Activated CD8-positive, alpha-beta T cell treated with anti-CD3 and anti-CD28 coated beads, Interleukin-2, amount 10 ng/mL, durations not matched to agents 7 days and 5 days (primary cell): Measurements from ENCODE around the gene RPL10. TPM values are rescaled to one million over a fixed set of nuclear protein-coding genes. Genes with fewer than 3 reads are reported as not detected.

ENCODE experiments used
- ATAC-seq: fragments of 150-1000 bp; cut with Tn5 transposase; one replicate; pipeline ENCODE4 v1.10.0; 2021; ENCODE audit warnings: moderate library complexity
- CTCF ChIA-PET: fragments of 350-600 bp; sonication (Branson Sonifier 250); formaldehyde crosslinking; loops from one replicate; lab custom pipeline; 2021; ENCODE audit warnings: antibody characterized with exemption; lab: Charles Lee
- POLR2A ChIA-PET: fragments of 350-600 bp; sonication (Branson Sonifier 250); formaldehyde crosslinking; loops from one replicate; lab custom pipeline; 2021; ENCODE audit warnings: antibody characterized with exemption; lab: Charles Lee
- DNase-seq: peaks from one replicate; pipeline ENCODE4 v3.0.0-alpha.2; 2020
- H3K27ac Mint-ChIP-seq: one replicate; pipeline ENCODE4 v1.8.0; 2021; ENCODE audit warnings: mild to moderate bottlenecking, mixed read lengths
- H3K27me3 Mint-ChIP-seq: one replicate; pipeline ENCODE4 v1.8.0; 2021; ENCODE audit warnings: low read depth, mixed read lengths
- H3K36me3 Mint-ChIP-seq: one replicate; pipeline ENCODE4 v1.8.0; 2021; ENCODE audit warnings: low read depth, mixed read lengths
- H3K4me1 Mint-ChIP-seq: one replicate; pipeline ENCODE4 v1.8.0; 2021; ENCODE audit warnings: low read depth, mixed read lengths
- H3K4me3 Mint-ChIP-seq: one replicate; pipeline ENCODE4 v1.8.0; 2021; ENCODE audit warnings: mild to moderate bottlenecking, mixed read lengths
- H3K9me3 Mint-ChIP-seq: one replicate; pipeline ENCODE4 v1.8.0; 2022; ENCODE audit warnings: mixed read lengths; ENCODE audit not compliant: insufficient read depth
- total RNA-seq, 2 experiments: library from RNA; stranded (reverse); gene quantifications; one replicate each; pipeline ENCODE4 v1.2.3, GENCODE V29; 2021

The RPL10 gene
- total RNA-seq, 2 experiments from 2014 or later: 2,758 to 2,862 TPM

- CTCF ChIA-PET: interaction anchor here (0.7 kb wide), 1 partner anchor 55 kb away, joined by 3 read pairs; no protein-coding TSS in a partner anchor
Measured at GRCh38 chrX:154428176-154429171, 30.3 kb downstream of the RPL10 start, which contains the start of gene ATP6AP1. Gene ATP6AP1, plus strand, starts transcription at chrX:154428677. Its CDS starts 16 bp downstream, at chrX:154428693.

GRCh38 chrX:154429711-154430110 is 31.5 kb downstream of the RPL10 start:
- Mint-ChIP-seq H3K4me3 (peak overlapping the region; percentile 77), H3K4me1 (peaks cover 22% of the 10 kb centered on the region), H3K36me3 (peaks cover 13% of the 10 kb centered on the region), H3K9me3 (no peaks in the 10 kb centered on the region), H3K27me3 (no peaks in the 10 kb centered on the region), H3K27ac (peak overlapping the region; percentile 47)
- POLR2A ChIA-PET: interaction anchor here (3.2 to 3.8 kb wide), 2 partner anchors 18 to 31 kb away, joined by 15 to 17 read pairs; partner anchors contain the start of genes RPL10 and TAFAZZIN
- DNase-seq: no peak
- CTCF ChIA-PET: no interaction called here
- no peak for ATAC-seq

More at GRCh38 chrX:154428176-154429171, 30.3 kb downstream of the RPL10 start, which contains the start of gene ATP6AP1:
- peaks cover 9% of the 10 kb centered on the region for H3K36me3 Mint-ChIP-seq
- H3K4me1 Mint-ChIP-seq: peaks cover 30% of the 10 kb centered on the region
- H3K27ac Mint-ChIP-seq: peak within 1 kb of the TSS; percentile 74
- POLR2A ChIA-PET: interaction anchor here (0.5 to 3.8 kb wide), 7 partner anchors 15 to 97 kb away, joined by 3 to 17 read pairs (median 3); partner anchors contain the start of genes FAM50A, RPL10 and TAFAZZIN
- H3K4me3 Mint-ChIP-seq: peak within 1 kb of the TSS; percentile 77
- ATAC-seq (peak; percentile 99), DNase-seq (peak; percentile 92)
- no peaks in the 10 kb centered on the region for H3K9me3 Mint-ChIP-seq
- H3K27me3 Mint-ChIP-seq: no peaks in the 10 kb centered on the region

DNA sequence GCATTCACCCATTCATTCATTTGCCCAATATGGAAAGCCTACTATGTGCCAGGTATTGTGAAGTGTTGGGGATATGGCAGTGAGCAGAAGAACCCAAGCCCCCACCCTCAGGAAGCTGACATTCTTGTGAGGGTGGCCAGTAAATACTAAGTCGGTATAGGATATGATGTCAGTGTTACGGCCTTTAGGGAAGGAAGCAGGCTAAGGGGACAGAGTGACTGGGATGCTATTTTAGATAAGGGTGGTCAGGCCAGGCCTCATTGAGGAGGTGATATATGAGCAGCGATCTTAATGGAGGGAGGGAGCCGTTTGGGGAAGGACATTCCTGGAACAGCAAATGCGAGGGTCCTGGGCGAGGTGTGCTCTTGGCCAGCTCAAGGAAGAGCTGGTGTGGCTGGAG is 32.3 kb downstream of the RPL10 start:
- Mint-ChIP-seq H3K4me3 (no peak overlapping the region), H3K27ac (no peak overlapping the region), H3K4me1 (peaks cover 22% of the 10 kb centered on the region), H3K27me3 (no peaks in the 10 kb centered on the region), H3K36me3 (peaks cover 13% of the 10 kb centered on the region), H3K9me3 (no peaks in the 10 kb centered on the region)
- ATAC-seq (no peak), DNase-seq (no peak)
- CTCF ChIA-PET: no interaction called here
- POLR2A ChIA-PET: interaction anchor here (3.8 kb wide), 1 partner anchor 32 kb away, joined by 15 read pairs; the partner anchor contains the start of gene RPL10

DNA sequence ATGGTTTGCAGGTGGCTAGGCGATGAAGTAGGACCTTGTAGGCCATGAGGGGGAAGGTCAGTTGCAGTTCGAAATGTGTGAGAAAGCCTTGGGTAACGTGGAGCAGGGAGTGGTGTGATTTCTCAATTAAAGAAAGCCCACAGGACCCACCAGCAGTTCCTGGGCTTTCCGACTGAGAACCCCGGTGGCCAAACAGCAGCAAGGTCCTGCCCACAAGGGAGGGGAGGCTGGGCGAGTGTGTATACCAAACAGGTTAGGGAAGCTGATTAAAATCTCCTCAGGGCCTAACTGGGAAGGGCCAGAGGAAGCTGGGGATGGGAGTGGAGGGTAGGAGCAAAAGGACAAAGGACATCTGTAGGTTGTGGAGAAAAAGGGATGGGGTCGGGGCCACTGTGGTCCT is 32.7 kb downstream of the RPL10 start:
- CTCF ChIA-PET: no interaction called here
- no peak for DNase-seq
- no peak for ATAC-seq
- Mint-ChIP-seq H3K4me1 (peaks cover 22% of the 10 kb centered on the region), H3K27ac (no peak overlapping the region), H3K36me3 (peaks cover 18% of the 10 kb centered on the region), H3K4me3 (no peak overlapping the region), H3K9me3 (no peaks in the 10 kb centered on the region), H3K27me3 (no peaks in the 10 kb centered on the region)
- POLR2A ChIA-PET: interaction anchor here (3.8 kb wide), 1 partner anchor 32 kb away, joined by 15 read pairs; the partner anchor contains the start of gene RPL10

DNA sequence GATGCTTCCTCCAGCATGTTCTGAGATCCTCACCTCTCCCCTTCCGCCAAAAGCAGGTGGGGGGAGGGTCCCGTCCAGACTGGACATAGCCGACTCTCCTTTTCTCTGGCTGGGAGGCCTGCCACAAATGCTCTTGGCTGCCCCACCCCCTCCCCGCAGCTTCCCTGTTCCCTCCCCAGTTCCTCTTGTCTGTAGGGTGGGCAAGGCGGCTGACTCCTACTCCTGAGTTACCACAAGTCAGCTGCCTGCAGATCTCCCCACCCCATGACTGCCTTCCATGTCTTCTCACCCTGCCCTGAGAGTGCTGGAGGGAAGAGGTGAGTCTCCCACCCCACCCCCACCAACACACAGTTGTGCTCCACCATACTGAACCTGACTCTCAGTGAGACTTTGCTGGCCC is 33.2 kb downstream of the RPL10 start:
- H3K4me1 Mint-ChIP-seq: peaks cover 25% of the 10 kb centered on the region
- H3K36me3 Mint-ChIP-seq: peaks cover 22% of the 10 kb centered on the region
- no peaks in the 10 kb centered on the region for H3K27me3 Mint-ChIP-seq
- H3K27ac Mint-ChIP-seq: no peak overlapping the region
- H3K9me3 Mint-ChIP-seq: no peaks in the 10 kb centered on the region
- no peak for DNase-seq
- H3K4me3 Mint-ChIP-seq: no peak overlapping the region
- ChIA-PET POLR2A (interaction anchor here (3.8 kb wide), 1 partner anchor 33 kb away, joined by 15 read pairs; the partner anchor contains the start of gene RPL10), CTCF (no interaction called here)
- ATAC-seq: no peak

- peaks cover 27% of the 10 kb centered on the region for H3K4me1 Mint-ChIP-seq
- CTCF ChIA-PET: no interaction called here
- H3K27ac Mint-ChIP-seq: no peak overlapping the region
- no peak overlapping the region for H3K4me3 Mint-ChIP-seq
- peaks cover 22% of the 10 kb centered on the region for H3K36me3 Mint-ChIP-seq
- POLR2A ChIA-PET: no interaction called here
- H3K9me3 Mint-ChIP-seq: no peaks in the 10 kb centered on the region
- ATAC-seq (no peak), DNase-seq (no peak)
- H3K27me3 Mint-ChIP-seq: no peaks in the 10 kb centered on the region
Measured at GRCh38 chrX:154432210-154432609, 34.0 kb downstream of the RPL10 start.

DNA sequence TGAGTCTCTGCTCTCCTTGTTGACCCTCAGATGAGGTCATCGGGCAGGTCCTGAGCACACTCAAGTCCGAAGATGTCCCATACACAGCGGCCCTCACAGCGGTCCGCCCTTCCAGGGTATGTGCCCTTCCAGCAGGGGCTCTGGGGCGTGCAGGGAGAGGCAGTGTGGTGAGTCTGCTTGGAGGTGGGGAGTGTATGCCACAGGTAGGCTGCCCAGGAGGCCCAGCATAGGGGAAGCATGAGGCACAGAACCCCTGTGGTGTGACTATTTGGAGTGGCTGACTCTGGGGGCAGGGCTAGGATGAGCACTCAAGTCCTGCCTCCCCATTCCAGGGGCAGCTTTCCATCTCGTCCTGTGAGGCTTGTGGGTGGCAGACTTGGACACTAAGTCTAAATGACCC is 35.4 kb downstream of the RPL10 start:
- POLR2A ChIA-PET: interaction anchor here (0.5 kb wide), 1 partner anchor 114 kb away, joined by 4 read pairs; no protein-coding TSS in a partner anchor
- H3K36me3 Mint-ChIP-seq: peaks cover 27% of the 10 kb centered on the region
- no peak overlapping the region for H3K27ac Mint-ChIP-seq
- ATAC-seq (no peak), DNase-seq (no peak)
- H3K9me3 Mint-ChIP-seq: no peaks in the 10 kb centered on the region
- H3K27me3 Mint-ChIP-seq: no peaks in the 10 kb centered on the region
- CTCF ChIA-PET: no interaction called here
- no peak overlapping the region for H3K4me3 Mint-ChIP-seq
- peaks cover 25% of the 10 kb centered on the region for H3K4me1 Mint-ChIP-seq

DNA sequence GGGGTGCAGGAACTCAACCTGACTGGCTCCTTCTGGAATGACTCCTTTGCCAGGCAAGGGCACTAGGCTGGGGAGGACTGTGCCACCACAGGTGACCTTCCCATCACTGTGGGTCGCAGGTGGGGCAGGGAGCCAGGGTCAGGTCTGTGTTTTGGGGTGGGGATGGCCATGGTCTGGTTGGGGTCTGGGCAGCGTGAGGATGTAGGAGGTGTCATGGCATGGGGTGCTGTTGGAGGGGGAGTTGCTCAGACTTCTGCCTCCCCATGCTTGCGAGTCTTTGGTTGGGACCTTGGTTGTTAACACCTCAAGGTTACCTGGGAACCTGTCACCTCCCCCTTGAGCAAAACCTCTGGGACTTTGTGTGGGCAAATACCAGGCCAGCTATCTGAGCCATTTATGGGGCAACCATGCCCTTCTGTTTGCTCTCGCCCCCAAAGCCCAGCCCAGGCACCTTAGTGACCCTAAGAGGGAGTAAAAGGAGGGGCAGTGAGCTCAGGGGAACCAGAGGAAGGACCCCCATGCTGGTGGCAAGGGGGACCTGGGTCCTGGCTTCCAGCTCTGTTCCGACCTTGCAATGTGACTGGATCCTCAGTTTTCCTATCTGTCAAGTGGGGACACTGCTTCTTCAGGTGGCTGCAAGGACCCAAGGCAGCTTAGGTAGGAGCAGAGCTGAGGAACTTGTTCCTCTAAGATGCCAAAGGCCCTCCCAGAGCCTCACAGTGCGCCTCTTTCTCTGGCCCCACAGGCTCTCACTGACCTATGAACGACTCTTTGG is 36.4 kb downstream of the RPL10 start:
- no peak for ATAC-seq
- H3K4me3 Mint-ChIP-seq: no peak overlapping the region
- ChIA-PET CTCF (no interaction called here), POLR2A (interaction anchor here (0.8 kb wide), 1 partner anchor 18 kb away, joined by 3 read pairs; no protein-coding TSS in a partner anchor)
- no peaks in the 10 kb centered on the region for H3K27me3 Mint-ChIP-seq
- H3K36me3 Mint-ChIP-seq: peaks cover 30% of the 10 kb centered on the region
- H3K27ac Mint-ChIP-seq: no peak overlapping the region
- peaks cover 22% of the 10 kb centered on the region for H3K4me1 Mint-ChIP-seq
- no peaks in the 10 kb centered on the region for H3K9me3 Mint-ChIP-seq
- no peak for DNase-seq

GRCh38 chrX:154435171-154435733 is 37.1 kb downstream of the RPL10 start:
- DNase-seq (no peak), ATAC-seq (no peak)
- H3K27ac Mint-ChIP-seq: peak overlapping the region; percentile 55
- no peaks in the 10 kb centered on the region for H3K27me3 Mint-ChIP-seq
- H3K36me3 Mint-ChIP-seq: peaks cover 36% of the 10 kb centered on the region
- no peaks in the 10 kb centered on the region for H3K9me3 Mint-ChIP-seq
- POLR2A ChIA-PET: interaction anchor here (0.8 kb wide), 1 partner anchor 18 kb away, joined by 3 read pairs; no protein-coding TSS in a partner anchor
- no peak overlapping the region for H3K4me3 Mint-ChIP-seq
- CTCF ChIA-PET: no interaction called here
- H3K4me1 Mint-ChIP-seq: peaks cover 20% of the 10 kb centered on the region

- POLR2A ChIA-PET: no interaction called here
- CTCF ChIA-PET: no interaction called here
- peaks cover 16% of the 10 kb centered on the region for H3K4me1 Mint-ChIP-seq
- H3K27ac Mint-ChIP-seq: peak overlapping the region; percentile 88
- H3K27me3 Mint-ChIP-seq: no peaks in the 10 kb centered on the region
- ATAC-seq (peak; percentile 75), DNase-seq (peak; percentile 58)
- H3K9me3 Mint-ChIP-seq: no peaks in the 10 kb centered on the region
- H3K36me3 Mint-ChIP-seq: peaks cover 35% of the 10 kb centered on the region
- peak overlapping the region; percentile 74 for H3K4me3 Mint-ChIP-seq
Measured at GRCh38 chrX:154436374-154436982, 38.3 kb downstream of the RPL10 start.
